Fibroblast of pulmonary artery (primary cell): ENCODE measurements around the gene HMGXB3.
"Not testable (repeated sequence)": the region's sequence is repeated elsewhere in the genome, so short reads cannot be mapped to it uniquely, and the experiment has no call there.

Experiments
- DNase-seq: peaks from one replicate; pipeline ENCODE4 v3.0.0-alpha.2; 2010; ENCODE audit warnings: low read depth
- H3K4me3 ChIP-seq: replicated peaks from 2 replicates; pipeline ENCODE4 v1.5.1; 2011; ENCODE audit warnings: low read depth, mild to moderate bottlenecking, control low read depth, low read length, moderate library complexity
- TF ChIP-seq, protein P1 (sequence below): IDR thresholded peaks from 2 replicates; pipeline ENCODE4 v1.5.1; 2011; ENCODE audit warnings: mild to moderate bottlenecking, control low read depth, low read length, inconsistent platforms; ENCODE audit errors: missing control alignments

Gene HMGXB3

DNA sequence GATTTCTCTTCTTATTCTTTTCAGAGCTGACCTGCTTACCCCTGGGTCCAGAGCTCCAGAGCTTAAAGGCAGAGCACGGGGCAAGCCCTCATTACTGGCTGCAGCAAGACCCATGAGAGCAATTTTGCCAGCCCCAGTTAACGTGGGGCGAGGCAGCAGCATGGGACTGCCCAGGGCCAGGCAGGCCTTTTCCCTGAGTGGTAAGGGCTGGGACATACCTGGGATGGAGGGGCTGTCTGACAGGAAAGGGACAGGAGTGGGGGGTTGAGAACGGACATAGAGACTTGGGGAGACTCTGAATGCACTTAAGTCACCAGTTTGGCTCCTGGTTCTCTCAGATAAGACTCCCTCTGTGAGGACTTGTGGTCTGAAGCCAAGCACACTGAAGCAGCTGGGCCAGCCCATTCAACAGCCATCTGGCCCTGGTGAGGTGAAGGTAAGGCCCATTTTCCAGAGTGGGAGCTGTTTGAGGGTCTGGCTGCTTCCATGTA is 26.2 kb downstream of the HMGXB3 start:
- TF ChIP-seq, protein P1, sequence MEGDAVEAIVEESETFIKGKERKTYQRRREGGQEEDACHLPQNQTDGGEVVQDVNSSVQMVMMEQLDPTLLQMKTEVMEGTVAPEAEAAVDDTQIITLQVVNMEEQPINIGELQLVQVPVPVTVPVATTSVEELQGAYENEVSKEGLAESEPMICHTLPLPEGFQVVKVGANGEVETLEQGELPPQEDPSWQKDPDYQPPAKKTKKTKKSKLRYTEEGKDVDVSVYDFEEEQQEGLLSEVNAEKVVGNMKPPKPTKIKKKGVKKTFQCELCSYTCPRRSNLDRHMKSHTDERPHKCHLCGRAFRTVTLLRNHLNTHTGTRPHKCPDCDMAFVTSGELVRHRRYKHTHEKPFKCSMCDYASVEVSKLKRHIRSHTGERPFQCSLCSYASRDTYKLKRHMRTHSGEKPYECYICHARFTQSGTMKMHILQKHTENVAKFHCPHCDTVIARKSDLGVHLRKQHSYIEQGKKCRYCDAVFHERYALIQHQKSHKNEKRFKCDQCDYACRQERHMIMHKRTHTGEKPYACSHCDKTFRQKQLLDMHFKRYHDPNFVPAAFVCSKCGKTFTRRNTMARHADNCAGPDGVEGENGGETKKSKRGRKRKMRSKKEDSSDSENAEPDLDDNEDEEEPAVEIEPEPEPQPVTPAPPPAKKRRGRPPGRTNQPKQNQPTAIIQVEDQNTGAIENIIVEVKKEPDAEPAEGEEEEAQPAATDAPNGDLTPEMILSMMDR = no peak
- H3K4me3 ChIP-seq = no peak overlapping the region
- no peak for DNase-seq

- not testable (repeated sequence) for DNase-seq, H3K4me3 ChIP-seq
These were observed 27.5 kb downstream of the HMGXB3 start for GRCh38 chr5:150028047-150028446.

DNA sequence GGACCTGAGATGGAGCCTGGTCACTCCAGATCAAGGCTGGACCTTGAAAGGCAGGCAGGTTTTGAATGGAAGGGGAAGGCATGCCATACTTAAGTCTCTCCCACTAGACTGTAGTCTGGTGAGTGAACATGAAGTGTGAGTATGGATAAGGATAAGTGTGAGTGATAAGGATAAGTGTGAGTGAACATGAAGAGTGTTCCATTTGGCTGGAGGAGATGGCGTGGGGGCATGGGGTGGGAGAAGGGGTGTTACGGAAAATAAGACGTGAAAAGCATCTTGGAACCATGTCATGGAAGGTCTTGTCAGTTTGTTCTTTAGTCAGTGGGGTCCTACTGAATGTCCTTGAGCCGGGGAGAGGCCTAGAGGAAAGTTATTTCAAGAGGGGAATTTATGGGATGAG is 32.8 kb downstream of the HMGXB3 start:
- TF ChIP-seq, protein P1 = no peak
- DNase-seq = no peak
- H3K4me3 ChIP-seq = no peak overlapping the region

DNA sequence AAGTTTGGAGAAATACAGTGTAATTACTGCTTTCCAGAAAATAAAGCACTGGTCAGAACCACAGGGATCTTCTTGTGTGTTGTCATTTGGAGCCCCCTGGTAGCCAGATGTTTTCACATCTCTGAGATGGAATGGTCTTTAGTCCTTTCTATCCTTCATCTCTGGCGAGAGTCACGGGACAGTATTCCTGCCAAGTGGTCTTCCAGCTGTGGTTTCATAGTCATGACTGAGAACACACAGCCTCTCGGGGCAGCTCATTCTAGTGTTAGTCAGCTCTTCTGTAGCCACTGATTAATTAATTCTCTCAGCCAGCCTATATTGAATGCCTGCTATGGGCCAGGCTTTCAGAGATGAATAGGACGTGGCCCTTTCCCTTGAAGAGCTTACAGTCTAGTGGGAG is 34.1 kb downstream of the HMGXB3 start:
- TF ChIP-seq, protein P1 = no peak
- peak; percentile 55 for DNase-seq
- no peak overlapping the region for H3K4me3 ChIP-seq

DNA sequence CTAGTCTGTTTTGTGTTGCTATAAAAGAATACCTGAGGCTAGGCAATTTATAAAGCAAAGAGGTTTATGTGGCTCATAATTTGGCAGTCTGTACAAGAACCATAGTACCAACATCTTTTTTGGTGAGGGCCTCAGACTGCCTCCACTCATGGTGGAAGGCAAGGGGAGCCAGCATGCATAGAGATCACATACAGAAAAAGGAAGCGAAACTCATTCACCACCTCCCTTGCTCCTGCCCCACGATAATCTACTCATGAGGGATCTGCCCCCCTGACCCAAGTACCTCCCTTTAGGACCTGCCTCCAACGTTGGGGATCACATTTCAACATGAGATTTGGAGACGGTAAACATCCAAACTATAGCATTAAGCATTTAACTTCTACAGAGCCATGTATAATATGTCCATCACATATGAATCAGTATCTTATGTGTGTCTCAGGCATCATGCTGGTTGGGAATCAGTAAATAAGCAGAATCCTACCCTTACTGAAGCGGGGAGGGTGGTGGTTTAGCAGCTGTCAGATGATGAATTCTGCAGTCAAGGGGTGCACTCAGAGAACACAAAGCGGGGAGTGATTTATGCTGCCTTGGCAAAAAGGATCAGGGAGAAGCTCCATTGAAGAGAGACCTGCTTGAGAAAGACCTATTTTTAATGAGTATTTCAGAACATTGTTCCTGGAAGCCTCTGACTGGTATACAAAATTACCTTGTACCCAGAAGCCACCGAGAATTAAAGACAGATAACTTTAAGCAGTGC is 34.8 kb downstream of the HMGXB3 start:
- TF ChIP-seq, protein P1 = no peak
- H3K4me3 ChIP-seq = no peak overlapping the region
- DNase-seq = no peak

DNA sequence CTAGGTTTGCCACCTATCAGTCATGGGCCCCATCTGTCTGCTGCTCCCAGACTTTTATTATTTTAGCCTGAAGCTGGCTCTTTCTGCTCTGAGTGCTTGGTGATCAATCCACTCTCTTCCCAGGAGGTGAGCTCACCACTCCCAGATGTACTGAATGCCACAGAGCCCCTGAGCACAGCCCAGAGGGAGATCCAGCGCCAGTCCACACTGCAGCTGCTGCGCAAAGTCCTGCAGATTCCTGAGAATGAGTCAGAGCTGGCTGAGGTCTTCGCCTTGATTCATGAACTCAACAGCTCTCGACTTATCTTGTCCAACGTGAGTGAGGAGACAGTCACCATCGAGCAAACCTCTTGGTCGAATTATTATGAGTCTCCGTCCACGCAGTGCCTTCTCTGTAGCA is 36.0 kb downstream of the HMGXB3 start:
- DNase-seq = peak; percentile 94
- TF ChIP-seq, protein P1 = no peak
- no peak overlapping the region for H3K4me3 ChIP-seq

GRCh38 chr5:150038547-150038946 is 38.0 kb downstream of the HMGXB3 start:
- H3K4me3 ChIP-seq = no peak overlapping the region
- no peak for DNase-seq
- TF ChIP-seq, protein P1 = no peak
